ENCODE results near the gene MRE11.
"Not testable (repeated sequence)": the region's sequence is repeated elsewhere in the genome, so short reads cannot be mapped to it uniquely, and the experiment has no call there.

Gene MRE11

GRCh38 chr11:94400457-94400838 is 93.2 kb downstream of the MRE11 start:
- no peak for DNase-seq (ENCODE audit: low read depth in 1 of 2, low spot score in 1 of 2)
- in situ Hi-C loops (cut with HindIII; ENCODE audit: low pct_unique_long_range_greater_than_20kb, low sequenced_read_pairs): no loop called here
- no peak for TF ChIP-seq JUND (IDR thresholded peaks at IDR 0.05; ENCODE audit: low read depth)

- in situ Hi-C loops (cut with HindIII; ENCODE audit: low pct_unique_long_range_greater_than_20kb, low sequenced_read_pairs): no loop called here
- TF ChIP-seq JUND (IDR thresholded peaks at IDR 0.05; ENCODE audit: low read depth): no peak
These were observed 93.6 kb downstream of the MRE11 start for GRCh38 chr11:94400050-94400449.

GRCh38 chr11:94398101-94398500 is 95.5 kb downstream of the MRE11 start:
- DNase-seq (ENCODE audit: low read depth in 1 of 2, low spot score in 1 of 2): no peak
- in situ Hi-C loops (cut with HindIII; ENCODE audit: low pct_unique_long_range_greater_than_20kb, low sequenced_read_pairs): no loop called here
- no peak for TF ChIP-seq JUND (IDR thresholded peaks at IDR 0.05; ENCODE audit: low read depth)

More at GRCh38 chr11:94400050-94400449, 93.6 kb downstream of the MRE11 start:
- DNase-seq (ENCODE audit: low read depth in 1 of 2, low spot score in 1 of 2): no peak

- in situ Hi-C loops (cut with HindIII; ENCODE audit: low pct_unique_long_range_greater_than_20kb, low sequenced_read_pairs): no loop called here
- no peak for TF ChIP-seq JUND (IDR thresholded peaks at IDR 0.05; ENCODE audit: low read depth)
- DNase-seq (ENCODE audit: low read depth in 1 of 2, low spot score in 1 of 2): no peak
These were observed 97.4 kb downstream of the MRE11 start for GRCh38 chr11:94396282-94396681.

DNA sequence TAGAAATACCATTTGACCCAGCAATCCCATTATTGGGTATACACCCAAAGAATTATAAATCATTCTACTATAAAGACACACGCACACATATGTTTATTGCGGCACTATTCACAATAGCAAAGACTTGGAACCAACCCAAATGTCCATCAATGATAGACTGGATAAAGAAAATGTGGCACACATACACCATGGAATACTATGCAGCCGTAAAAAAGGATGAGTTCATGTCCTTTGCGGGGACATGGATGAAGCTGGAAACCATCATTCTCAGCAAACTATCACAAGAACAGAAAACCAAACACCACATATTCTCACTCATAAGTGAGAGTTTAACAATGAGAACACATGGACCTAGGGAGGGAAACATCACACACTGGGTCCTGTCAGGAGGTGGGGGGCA is 101.7 kb downstream of the MRE11 start:
- in situ Hi-C loops (cut with HindIII; ENCODE audit: low pct_unique_long_range_greater_than_20kb, low sequenced_read_pairs): not testable (repeated sequence)

DNA sequence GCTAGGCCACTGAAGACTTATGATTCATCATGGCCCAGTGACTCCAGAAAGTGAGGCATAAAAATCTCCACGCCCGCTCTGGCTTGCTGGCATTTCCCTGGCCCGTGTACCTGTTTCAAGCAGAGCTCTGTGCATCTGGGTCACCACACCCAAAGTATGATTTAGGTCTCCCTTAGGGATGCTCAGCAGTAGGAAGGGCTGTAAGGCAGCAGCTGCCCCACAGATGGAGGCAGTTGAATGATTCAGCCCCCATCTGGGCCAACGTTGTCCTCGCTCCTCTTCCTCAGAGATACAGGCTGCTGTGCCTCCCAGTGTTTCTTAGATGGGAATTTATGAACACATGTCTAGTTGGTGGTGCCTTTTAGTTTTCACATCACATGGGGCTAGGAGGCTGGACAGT is 114.0 kb downstream of the MRE11 start:
- no peak for DNase-seq (ENCODE audit: low read depth in 1 of 2, low spot score in 1 of 2)
- no peak for TF ChIP-seq JUND (IDR thresholded peaks at IDR 0.05; ENCODE audit: low read depth)
- in situ Hi-C loops (cut with HindIII; ENCODE audit: low pct_unique_long_range_greater_than_20kb, low sequenced_read_pairs): no loop called here

More for the DNA sequence above, 101.7 kb downstream of the MRE11 start:
- DNase-seq (ENCODE audit: low read depth in 1 of 2, low spot score in 1 of 2): not testable (repeated sequence)

DNA sequence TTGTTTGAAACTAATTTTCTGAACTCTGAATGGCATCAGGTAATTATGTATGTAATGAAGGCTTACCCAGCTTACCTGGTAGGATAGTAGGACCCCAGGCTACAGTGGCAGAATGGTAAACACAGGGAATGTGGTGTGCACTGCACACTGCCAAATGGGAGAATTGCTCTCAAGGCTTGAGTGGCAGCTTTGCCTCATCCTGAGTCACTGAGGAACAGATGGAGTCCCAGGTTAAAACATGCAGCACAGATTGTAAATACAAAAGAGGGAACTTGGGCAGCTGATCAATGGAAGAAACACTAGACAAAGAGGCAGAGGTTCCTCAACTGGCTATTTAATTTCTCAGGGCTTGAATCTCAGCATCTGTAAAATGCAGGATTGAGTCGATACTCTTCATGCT is 116.8 kb downstream of the MRE11 start:
- no peak for TF ChIP-seq JUND (IDR thresholded peaks at IDR 0.05; ENCODE audit: low read depth)
- DNase-seq (ENCODE audit: low read depth in 1 of 2, low spot score in 1 of 2): no peak
- in situ Hi-C loops (cut with HindIII; ENCODE audit: low pct_unique_long_range_greater_than_20kb, low sequenced_read_pairs): no loop called here

- DNase-seq (ENCODE audit: low read depth in 1 of 2, low spot score in 1 of 2); in situ Hi-C loops (cut with HindIII; ENCODE audit: low pct_unique_long_range_greater_than_20kb, low sequenced_read_pairs): not testable (repeated sequence)
These were observed 123.1 kb downstream of the MRE11 start for GRCh38 chr11:94370576-94370975.

All from T47D (cell line).